Measurements from ENCODE around the gene PPP1R1A.

The PPP1R1A gene

DNA sequence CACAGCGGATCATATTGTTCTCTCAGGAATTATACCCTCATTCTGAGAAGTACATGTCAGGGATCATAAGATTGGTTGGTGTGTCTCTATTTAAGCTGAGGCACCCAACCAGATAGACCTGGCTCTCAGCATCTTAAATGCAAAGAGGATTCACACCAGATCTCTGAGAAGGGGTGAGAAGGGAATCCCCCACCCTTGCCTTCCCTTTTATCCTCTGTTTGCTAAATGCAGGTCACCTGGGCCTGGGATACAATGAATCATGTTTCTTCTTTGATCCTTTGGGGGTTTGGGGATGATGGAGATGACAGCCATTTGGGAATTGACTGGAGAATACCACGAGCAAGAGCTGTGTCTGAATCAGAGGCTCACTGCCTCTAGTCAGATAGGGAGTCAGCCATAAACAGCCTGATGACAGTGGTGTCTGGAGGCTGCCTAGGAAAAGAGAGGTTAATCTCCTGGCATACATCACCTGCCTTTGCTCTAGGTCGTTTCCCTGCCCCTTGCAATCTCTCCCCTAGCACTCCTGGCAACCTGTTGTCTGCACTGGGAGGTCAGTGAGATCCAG, 50.2 kb downstream of the PPP1R1A start:
- H3K27me3 Mint-ChIP-seq = no peaks in the 10 kb centered on the region
- H3K4me3 Mint-ChIP-seq = no peak overlapping the region
- no peak overlapping the region for H3K27ac Mint-ChIP-seq
- H3K9me3 Mint-ChIP-seq = no peaks in the 10 kb centered on the region
- H3K4me1 Mint-ChIP-seq = peaks cover 23% of the 10 kb centered on the region
- ATAC-seq (no peak), DNase-seq (no peak)

DNA sequence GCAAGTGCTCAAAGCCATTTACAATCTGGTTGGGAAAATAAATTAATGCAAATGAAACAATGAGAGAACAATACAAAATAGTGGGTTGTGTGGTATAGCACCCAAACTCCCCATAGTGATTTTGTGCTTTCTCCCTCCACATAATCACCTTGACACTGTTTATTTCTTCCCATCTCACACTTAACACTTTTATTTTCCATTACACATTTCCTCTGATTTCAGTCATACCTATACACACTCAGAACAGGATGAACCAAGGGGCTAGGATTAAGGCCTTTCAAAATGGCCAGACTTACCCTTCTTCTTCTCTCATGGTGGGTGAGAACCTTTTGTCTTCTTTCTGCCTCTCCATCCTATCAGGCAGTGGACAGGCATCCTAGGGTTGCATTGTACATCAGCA, 53.0 kb downstream of the PPP1R1A start:
- H3K9me3 Mint-ChIP-seq = no peaks in the 10 kb centered on the region

DNA sequence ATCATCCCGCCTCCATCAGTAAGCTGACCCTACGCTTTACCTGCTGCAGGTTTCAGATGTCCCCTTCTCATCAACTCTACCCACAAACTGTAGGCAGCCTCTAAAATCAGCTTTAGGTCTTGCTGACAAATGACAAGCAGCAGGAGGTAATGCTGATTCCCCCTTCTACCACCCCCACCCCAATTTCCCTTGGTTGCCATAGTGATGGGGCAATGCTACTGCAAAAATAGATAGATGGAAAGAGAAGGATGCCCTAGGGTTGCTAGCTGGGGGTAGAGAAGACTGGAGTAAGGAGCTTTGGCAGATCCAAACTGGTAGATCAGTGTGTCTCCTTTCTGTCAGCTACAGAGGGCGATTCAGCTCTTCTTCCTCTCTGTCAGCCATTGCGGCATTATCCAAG, 58.9 kb downstream of the PPP1R1A start:
- H3K4me1 Mint-ChIP-seq = peaks cover 6% of the 10 kb centered on the region
- H3K4me3 Mint-ChIP-seq = no peak overlapping the region
- H3K9me3 Mint-ChIP-seq = no peaks in the 10 kb centered on the region
- H3K27ac Mint-ChIP-seq = no peak overlapping the region
- ATAC-seq = no peak
- no peaks in the 10 kb centered on the region for H3K27me3 Mint-ChIP-seq
- DNase-seq = no peak

More for the DNA sequence above, 53.0 kb downstream of the PPP1R1A start:
- Mint-ChIP-seq H3K27me3 (no peaks in the 10 kb centered on the region), H3K4me1 (peaks cover 23% of the 10 kb centered on the region), H3K4me3 (no peak overlapping the region), H3K27ac (peak overlapping the region; percentile 24 to 84)
- ATAC-seq (peak; percentile 83), DNase-seq (no peak)

Data from stimulated activated naive CD8-positive, alpha-beta T cell treated with anti-CD3 and anti-CD28 coated beads, Interleukin-15, amount 100 ng/mL, for 72 hours (primary cell).